Jurkat, Clone E6-1 (cell line): ENCODE data around the gene CENPL.
"Not testable (repeated sequence)": the region's sequence is repeated elsewhere in the genome, so short reads cannot be mapped to it uniquely, and the experiment has no call there.

Experiments
- DNase-seq: peaks from one replicate; pipeline ENCODE4 v3.0.0-alpha.2; 2011; ENCODE audit warnings: low read depth, low spot score
- H3K4me3 ChIP-seq: 2 replicates; pipeline ENCODE4 v1.5.1; 2011; ENCODE audit warnings: mild to moderate bottlenecking, low read length, control low read depth, moderate library complexity

CENPL gene

GRCh38 chr1:173770330-173770729 is 54.4 kb downstream of the CENPL start:
- not testable (repeated sequence) for DNase-seq, H3K4me3 ChIP-seq

- no peak overlapping the region for H3K4me3 ChIP-seq
- no peak for DNase-seq
Observed at GRCh38 chr1:173768827-173769226, 55.9 kb downstream of the CENPL start.

GRCh38 chr1:173768206-173768605 is 56.5 kb downstream of the CENPL start:
- H3K4me3 ChIP-seq = no peak overlapping the region
- no peak for DNase-seq

- H3K4me3 ChIP-seq, DNase-seq: not testable (repeated sequence)
Observed at GRCh38 chr1:173764331-173764730, 60.4 kb downstream of the CENPL start.

- no peak for DNase-seq
Observed at GRCh38 chr1:173758980-173759379, 65.7 kb downstream of the CENPL start.

GRCh38 chr1:173758110-173758509 is 66.6 kb downstream of the CENPL start:
- no peak overlapping the region for H3K4me3 ChIP-seq
- no peak for DNase-seq

More at GRCh38 chr1:173758980-173759379, 65.7 kb downstream of the CENPL start:
- no peak overlapping the region for H3K4me3 ChIP-seq

GRCh38 chr1:173757666-173758065 is 67.0 kb downstream of the CENPL start:
- no peak overlapping the region for H3K4me3 ChIP-seq
- DNase-seq = no peak

GRCh38 chr1:173753830-173754229 is 70.9 kb downstream of the CENPL start:
- no peak for DNase-seq
- no peak overlapping the region for H3K4me3 ChIP-seq
